Astrocyte of the cerebellum (primary cell): ENCODE results near the gene KIF14.
A peak's percentile ranks its signal among the peaks of the same experiment; 100 is the strongest.

Source experiments
- DNase-seq: peaks from one replicate; pipeline ENCODE4 v3.0.0-alpha.2; 2011; ENCODE audit warnings: low read depth
- H3K4me3 ChIP-seq: 2 replicates; pipeline ENCODE4 v1.5.1; 2011; ENCODE audit warnings: mild to moderate bottlenecking, low read depth, low read length, moderate library complexity
- CTCF ChIP-seq: IDR thresholded peaks from 2 replicates; pipeline ENCODE4 v1.5.1; 2012; ENCODE audit warnings: low read length, low read depth, moderate library complexity, mild to moderate bottlenecking; ENCODE audit errors: missing control alignments
- in situ Hi-C: cut with HindIII; loops from 2 replicates; pipeline ENCODE4 v1.10.0; 2017; ENCODE audit warnings: low sequenced_read_pairs

Gene KIF14

GRCh38 chr1:200627575-200628222, 7.1 kb upstream of the KIF14 start:
- in situ Hi-C loops, result no loop called here
- no peak for DNase-seq

GRCh38 chr1:200626853-200627534, 6.4 kb upstream of the KIF14 start:
- TF ChIP-seq CTCF, result no peak
- in situ Hi-C loops, result no loop called here
- DNase-seq, result no peak
- H3K4me3 ChIP-seq, result no peak overlapping the region

More at GRCh38 chr1:200627575-200628222, 7.1 kb upstream of the KIF14 start:
- TF ChIP-seq CTCF, result no peak
- H3K4me3 ChIP-seq, result no peak overlapping the region

GRCh38 chr1:200625381-200625824, 4.9 kb upstream of the KIF14 start:
- DNase-seq, result no peak
- no peak overlapping the region for H3K4me3 ChIP-seq
- in situ Hi-C loops, result no loop called here
- TF ChIP-seq CTCF, result no peak

- DNase-seq, result no peak
- in situ Hi-C loops, result no loop called here
- TF ChIP-seq CTCF, result no peak
- no peak overlapping the region for H3K4me3 ChIP-seq
These were observed 4.3 kb upstream of the KIF14 start for GRCh38 chr1:200624679-200625335.

- peak overlapping the region; percentile 75 for H3K4me3 ChIP-seq
- no peak for TF ChIP-seq CTCF
- in situ Hi-C loops, result loop anchor here (10.0 kb wide), 1 partner anchor 45 kb away; the partner anchor contains the start of gene DDX59
- no peak for DNase-seq
These were observed 668 bp downstream of the KIF14 start for GRCh38 chr1:200619894-200620272.

- no peak for DNase-seq
- no peak overlapping the region for H3K4me3 ChIP-seq
- in situ Hi-C loops, result loop anchor here (10.0 kb wide), 1 partner anchor 54 kb away; the partner anchor contains the start of gene DDX59
- TF ChIP-seq CTCF, result no peak
These were observed 9.7 kb downstream of the KIF14 start for GRCh38 chr1:200610846-200611245.
